Natural killer cell treated with Interleukin-12 subunit alpha and Interleukin-12 subunit beta and Interleukin-15 and Interleukin-18, amount 100 ng/mL, for 72 hours (primary cell): ENCODE measurements around the gene PDXP. TPM values are rescaled to one million over a fixed set of nuclear protein-coding genes. Genes with fewer than 3 reads are reported as not detected.

Source experiments
- ATAC-seq, 2 donors: fragments of 150-1000 bp; cut with Tn5 transposase in 1 of 2; sonication (Bioruptor Pico), chemical (Tn5 transposase) in 1 of 2; 2 replicates each; pipeline ENCODE4 v1.10.0; 2021
- DNase-seq: peaks from one replicate; pipeline ENCODE4 v3.0.0; 2022; ENCODE audit warnings: low spot score
- H3K27ac Mint-ChIP-seq, 2 donors: 1 replicate in 1 of 2; 2 replicates in 1 of 2; pipeline ENCODE4 v1.8.0; 2022; ENCODE audit warnings: mixed read lengths in 2 of 2, mild to moderate bottlenecking in 1 of 2, moderate library complexity in 1 of 2
- H3K27me3 Mint-ChIP-seq, 2 donors: 1 replicate in 1 of 2; 2 replicates in 1 of 2; pipeline ENCODE4 v1.8.0; 2022; ENCODE audit warnings: mixed read lengths in 2 of 2
- H3K36me3 Mint-ChIP-seq: one replicate; pipeline ENCODE4 v1.8.0; 2022; ENCODE audit warnings: mixed read lengths
- H3K4me1 Mint-ChIP-seq, 2 donors: 1 replicate in 1 of 2; 2 replicates in 1 of 2; pipeline ENCODE4 v1.8.0; 2022; ENCODE audit warnings: low read depth in 2 of 2, mixed read lengths in 2 of 2, mild to moderate bottlenecking in 1 of 2
- H3K4me3 Mint-ChIP-seq: one replicate; pipeline ENCODE4 v1.8.0; 2022; ENCODE audit warnings: mixed read lengths
- H3K9me3 Mint-ChIP-seq: 2 replicates; pipeline ENCODE4 v1.8.0; 2022; ENCODE audit warnings: mixed read lengths
- total RNA-seq, 2 donors: library from RNA; stranded (reverse); gene quantifications; one replicate each; pipeline ENCODE4 v1.2.3, GENCODE V29; 2022

Gene PDXP
- total RNA-seq, 2 donors from 2014 or later: 43.9 to 58.4 TPM

- ATAC-seq (no peak), DNase-seq (no peak)
- no peaks in the 10 kb centered on the region for H3K27me3 Mint-ChIP-seq
- no peaks in the 10 kb centered on the region for H3K9me3 Mint-ChIP-seq
- H3K4me1 Mint-ChIP-seq: peaks cover 0 to 3% of the 10 kb centered on the region in 2 donors
- H3K4me3 Mint-ChIP-seq: no peak overlapping the region
- no peaks in the 10 kb centered on the region for H3K36me3 Mint-ChIP-seq
- no peak overlapping the region for H3K27ac Mint-ChIP-seq
Measured at GRCh38 chr22:37714634-37715033, 56.1 kb downstream of the PDXP start.

- Mint-ChIP-seq H3K27ac (no peak overlapping the region), H3K4me1 (no peaks in the 10 kb centered on the region), H3K27me3 (no peaks in the 10 kb centered on the region), H3K9me3 (no peaks in the 10 kb centered on the region), H3K36me3 (no peaks in the 10 kb centered on the region), H3K4me3 (no peak overlapping the region)
- no peak for ATAC-seq
- DNase-seq: no peak
Measured at GRCh38 chr22:37715760-37716159, 57.2 kb downstream of the PDXP start.

Other genes with a start within 250 kb of the PDXP start
- gene ELFN2, start 231.2 kb upstream of the PDXP start, total RNA-seq: under 1 TPM in 1 of 2 donors, not detected in 1; 0.40 TPM
- 100 to 1,000 TPM; 135 to 338 TPM for gene MFNG, start 172.3 kb upstream of the PDXP start, total RNA-seq
- gene CARD10, start 139.3 kb upstream of the PDXP start, total RNA-seq: under 1 TPM; 0.38 to 0.53 TPM
- gene CDC42EP1, start 98.2 kb upstream of the PDXP start, total RNA-seq: 1 to 10 TPM; 1.9 to 3.5 TPM
- not detected for gene LGALS2, start 78.6 kb upstream of the PDXP start, total RNA-seq
- gene GGA1, start 49.9 kb upstream of the PDXP start, total RNA-seq: 100 to 1,000 TPM in 1 of 2 donors, 10 to 100 TPM in 1; 85.5 to 142 TPM
- 100 to 1,000 TPM; 160 to 229 TPM for gene SH3BP1, start 19.1 kb upstream of the PDXP start, total RNA-seq
- 100 to 1,000 TPM; 290 to 675 TPM for gene LGALS1, start 16.9 kb downstream of the PDXP start, total RNA-seq
- 10 to 100 TPM; 37.4 to 48.3 TPM for gene NOL12, start 27.6 kb downstream of the PDXP start, total RNA-seq
- 10 to 100 TPM; 29.9 to 35.1 TPM for gene TRIOBP, start 38.3 kb downstream of the PDXP start, total RNA-seq
- gene GCAT, start 149.2 kb downstream of the PDXP start, total RNA-seq: 10 to 100 TPM; 11.5 to 12.3 TPM
- gene GALR3, start 164.7 kb downstream of the PDXP start, total RNA-seq: not detected
- 10 to 100 TPM; 23.2 to 42.2 TPM for gene ANKRD54, start 185.6 kb downstream of the PDXP start, total RNA-seq
- 100 to 1,000 TPM; 271 to 340 TPM for gene EIF3L, start 190.7 kb downstream of the PDXP start, total RNA-seq
- 10 to 100 TPM; 21.3 to 24.5 TPM for gene MICALL1, start 247.6 kb downstream of the PDXP start, total RNA-seq